Astrocyte (in vitro differentiated cells and primary cell): Measurements from ENCODE around the gene DAPP1.

Experiments used
- EZH2 ChIP-seq: IDR thresholded peaks from 2 replicates; pipeline ENCODE4 v1.6.1; 2012; ENCODE audit warnings: mild to moderate bottlenecking, low read length, inconsistent platforms; ENCODE audit not compliant: insufficient read depth
- TF ChIP-seq, protein P1 (sequence below): IDR thresholded peaks from 2 replicates; pipeline ENCODE4 v1.5.1; 2011; ENCODE audit warnings: low read depth, mild to moderate bottlenecking, inconsistent platforms, low read length, moderate library complexity; ENCODE audit not compliant: insufficient read depth

DNA sequence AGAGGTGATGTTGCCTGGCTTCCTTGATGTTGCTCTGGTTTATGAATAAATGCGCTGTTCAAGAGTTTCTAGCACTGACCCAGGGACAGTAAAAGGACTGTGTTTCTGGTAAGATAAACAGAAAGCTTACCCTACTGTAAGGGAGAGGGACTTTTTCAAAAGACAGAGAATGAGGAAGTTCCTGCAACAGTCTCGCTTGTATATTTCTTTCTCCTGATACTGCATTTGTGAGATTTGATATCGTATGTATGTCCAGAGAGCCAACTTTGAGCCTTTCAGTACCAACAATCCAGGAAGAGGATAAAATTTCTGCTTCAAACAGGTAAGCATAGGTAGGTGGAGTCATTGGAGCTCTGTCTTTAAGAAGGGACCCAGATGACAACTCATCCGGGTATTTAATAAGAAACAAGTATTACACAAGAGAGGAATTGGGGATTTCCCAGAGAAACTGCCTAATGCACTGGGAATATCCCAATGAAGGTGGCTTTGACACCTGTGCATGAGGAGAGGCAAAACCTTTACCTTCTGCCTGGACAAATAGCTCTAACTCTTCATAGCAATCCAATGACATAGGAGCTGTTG is 773 bp downstream of the DAPP1 start:
- TF ChIP-seq, protein P1, sequence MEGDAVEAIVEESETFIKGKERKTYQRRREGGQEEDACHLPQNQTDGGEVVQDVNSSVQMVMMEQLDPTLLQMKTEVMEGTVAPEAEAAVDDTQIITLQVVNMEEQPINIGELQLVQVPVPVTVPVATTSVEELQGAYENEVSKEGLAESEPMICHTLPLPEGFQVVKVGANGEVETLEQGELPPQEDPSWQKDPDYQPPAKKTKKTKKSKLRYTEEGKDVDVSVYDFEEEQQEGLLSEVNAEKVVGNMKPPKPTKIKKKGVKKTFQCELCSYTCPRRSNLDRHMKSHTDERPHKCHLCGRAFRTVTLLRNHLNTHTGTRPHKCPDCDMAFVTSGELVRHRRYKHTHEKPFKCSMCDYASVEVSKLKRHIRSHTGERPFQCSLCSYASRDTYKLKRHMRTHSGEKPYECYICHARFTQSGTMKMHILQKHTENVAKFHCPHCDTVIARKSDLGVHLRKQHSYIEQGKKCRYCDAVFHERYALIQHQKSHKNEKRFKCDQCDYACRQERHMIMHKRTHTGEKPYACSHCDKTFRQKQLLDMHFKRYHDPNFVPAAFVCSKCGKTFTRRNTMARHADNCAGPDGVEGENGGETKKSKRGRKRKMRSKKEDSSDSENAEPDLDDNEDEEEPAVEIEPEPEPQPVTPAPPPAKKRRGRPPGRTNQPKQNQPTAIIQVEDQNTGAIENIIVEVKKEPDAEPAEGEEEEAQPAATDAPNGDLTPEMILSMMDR = no peak
- TF ChIP-seq EZH2 = no peak
